H9 (cell line): ENCODE data around the gene MARS1. TPM values are rescaled to one million over a fixed set of nuclear protein-coding genes. Genes with fewer than 3 reads are reported as not detected.

Source experiments
- DNase-seq: peaks from one replicate; pipeline ENCODE4 v3.0.0-alpha.2; 2017
- H2AFZ ChIP-seq: one replicate; pipeline ENCODE4 v1.6.1; 2013; ENCODE audit warnings: mild to moderate bottlenecking, low read length, control low read depth, moderate library complexity
- H2AK5ac ChIP-seq: 2 replicates; pipeline ENCODE4 v1.6.1; 2013; ENCODE audit warnings: low read length, control low read depth, mixed read lengths; ENCODE audit not compliant: insufficient read length
- H2BK120ac ChIP-seq: one replicate; pipeline ENCODE4 v1.6.1; 2013; ENCODE audit warnings: low read depth, mild to moderate bottlenecking, low read length, control low read depth, inconsistent platforms; ENCODE audit not compliant: poor library complexity, severe bottlenecking
- H2BK12ac ChIP-seq: 2 replicates; pipeline ENCODE4 v1.6.1; 2013; ENCODE audit warnings: low read length, control low read depth, mixed read lengths, low read depth; ENCODE audit not compliant: insufficient read length
- H2BK15ac ChIP-seq: 2 replicates; pipeline ENCODE4 v1.6.1; 2013; ENCODE audit warnings: low read depth, low read length, control low read depth
- H2BK20ac ChIP-seq: one replicate; pipeline ENCODE4 v1.6.1; 2013; ENCODE audit warnings: low read depth, mild to moderate bottlenecking, low read length, control low read depth, inconsistent platforms; ENCODE audit not compliant: poor library complexity, severe bottlenecking
- H2BK5ac ChIP-seq: 2 replicates; pipeline ENCODE4 v1.6.1; 2013; ENCODE audit warnings: low read length, control low read depth, mixed read lengths; ENCODE audit not compliant: insufficient read length
- H3K14ac ChIP-seq: 2 replicates; pipeline ENCODE4 v1.6.1; 2013; ENCODE audit warnings: low read length, control low read depth; ENCODE audit not compliant: insufficient read depth
- H3K18ac ChIP-seq: 2 replicates; pipeline ENCODE4 v1.6.1; 2013; ENCODE audit warnings: low read depth, mild to moderate bottlenecking, mixed read lengths, low read length, control low read depth; ENCODE audit not compliant: insufficient read length
- H3K23ac ChIP-seq: 2 replicates; pipeline ENCODE4 v1.6.1; 2013; ENCODE audit warnings: low read length, control low read depth, mixed read lengths, low read depth; ENCODE audit not compliant: insufficient read length
- H3K23me2 ChIP-seq: 2 replicates; pipeline ENCODE4 v1.6.1; 2013; ENCODE audit warnings: low read depth, mild to moderate bottlenecking, mixed read lengths, low read length, control low read depth; ENCODE audit not compliant: insufficient read length, poor library complexity, severe bottlenecking
- H3K27ac ChIP-seq: 2 replicates; pipeline ENCODE4 v1.5.1; 2013; ENCODE audit warnings: low read length, control low read depth, mixed read lengths, low read depth; ENCODE audit not compliant: insufficient read length
- H3K27me3 ChIP-seq: 2 replicates; pipeline ENCODE4 v1.6.1; 2013; ENCODE audit warnings: low read length, control low read depth, inconsistent platforms; ENCODE audit not compliant: insufficient read depth
- H3K4ac ChIP-seq: 2 replicates; pipeline ENCODE4 v1.6.1; 2013; ENCODE audit warnings: low read depth, mild to moderate bottlenecking, control low read depth, inconsistent platforms, low read length, moderate library complexity
- H3K4me1 ChIP-seq: 2 replicates; pipeline ENCODE4 v1.6.1; 2013; ENCODE audit warnings: low read length, control low read depth, inconsistent platforms; ENCODE audit not compliant: insufficient read depth
- H3K4me2 ChIP-seq: 2 replicates; pipeline ENCODE4 v1.6.1; 2013; ENCODE audit warnings: low read length, control low read depth, mixed read lengths; ENCODE audit not compliant: insufficient read length, insufficient read depth
- H3K56ac ChIP-seq: 2 replicates; pipeline ENCODE4 v1.6.1; 2013; ENCODE audit warnings: low read depth, mild to moderate bottlenecking, mixed read lengths, low read length, control low read depth; ENCODE audit not compliant: insufficient read length
- H3K79me1 ChIP-seq: 2 replicates; pipeline ENCODE4 v1.6.1; 2013; ENCODE audit warnings: low read depth, mild to moderate bottlenecking, moderate library complexity, low read length, control low read depth, inconsistent platforms; ENCODE audit not compliant: insufficient read depth, poor library complexity, severe bottlenecking
- H3K79me2 ChIP-seq: 2 replicates; pipeline ENCODE4 v1.6.1; 2013; ENCODE audit warnings: low read length, control low read depth, inconsistent platforms; ENCODE audit not compliant: insufficient read depth
- H3K9ac ChIP-seq: 2 replicates; pipeline ENCODE4 v1.6.1; 2013; ENCODE audit warnings: low read length, control low read depth, mixed read lengths; ENCODE audit not compliant: insufficient read length; ENCODE audit errors: extremely low read depth
- H3K9me3 ChIP-seq: one replicate; pipeline ENCODE4 v1.6.1; 2013; ENCODE audit warnings: low read depth, low read length, inconsistent platforms; ENCODE audit not compliant: control insufficient read depth
- H3T11ph ChIP-seq: one replicate; pipeline ENCODE4 v1.6.1; 2013; ENCODE audit warnings: mild to moderate bottlenecking, low read length, control low read depth, inconsistent platforms
- H4K20me1 ChIP-seq: one replicate; pipeline ENCODE4 v1.6.1; 2013; ENCODE audit not compliant: control insufficient read depth, insufficient read length, insufficient read depth
- H4K5ac ChIP-seq: 2 replicates; pipeline ENCODE4 v1.6.1; 2013; ENCODE audit warnings: low read depth, mild to moderate bottlenecking, mixed read lengths, low read length, control low read depth; ENCODE audit not compliant: insufficient read length
- H4K8ac ChIP-seq: replicated peaks from 2 replicates; pipeline ENCODE4 v1.6.1; 2013; ENCODE audit warnings: low read length, control low read depth, mixed read lengths, low read depth; ENCODE audit not compliant: insufficient read length
- H4K91ac ChIP-seq: 2 replicates; pipeline ENCODE4 v1.6.1; 2013; ENCODE audit warnings: low read depth, mild to moderate bottlenecking, moderate library complexity, mixed read lengths, low read length, control low read depth; ENCODE audit not compliant: insufficient read length
- H3K27ac Mint-ChIP-seq, 3 experiments: 2 replicates in 2 of 3; 3 replicates in 1 of 3; pipeline ENCODE4 v1.8.0; 2020 to 2021; ENCODE audit warnings: mixed read lengths in 3 of 3, mild to moderate bottlenecking in 1 of 3, moderate library complexity in 1 of 3
- H3K27me3 Mint-ChIP-seq: 2 replicates; pipeline ENCODE4 v1.8.0; 2021; ENCODE audit warnings: low read depth, mild to moderate bottlenecking, moderate library complexity, mixed read lengths
- H3K36me3 Mint-ChIP-seq, 3 experiments: 2 replicates in 2 of 3; 3 replicates in 1 of 3; pipeline ENCODE4 v1.8.0; 2020 to 2021; ENCODE audit warnings: low read depth in 3 of 3, mixed read lengths in 3 of 3; ENCODE audit not compliant: insufficient read depth in 1 of 3
- H3K4me1 Mint-ChIP-seq, 2 experiments: 2 replicates each; pipeline ENCODE4 v1.8.0; 2020; ENCODE audit warnings: mixed read lengths in 2 of 2
- H3K4me3 Mint-ChIP-seq, 2 experiments: 2 replicates in 1 of 2; 3 replicates in 1 of 2; pipeline ENCODE4 v1.8.0; 2020 to 2021; ENCODE audit warnings: mild to moderate bottlenecking in 2 of 2, mixed read lengths in 2 of 2, moderate library complexity in 1 of 2
- H3K9me3 Mint-ChIP-seq, 2 experiments: 2 replicates in 1 of 2; 3 replicates in 1 of 2; pipeline ENCODE4 v1.8.0; 2020; ENCODE audit warnings: mild to moderate bottlenecking in 2 of 2, mixed read lengths in 2 of 2, moderate library complexity in 1 of 2
- WGBS: extraction: QIAGEN DNeasy Blood & Tissue Kit; methylation state at CpG from one replicate; pipeline ENCODE4 v1.1.7; 2013; ENCODE audit warnings: missing lambda C conversion rate, low lambda C conversion rate, mixed read lengths; ENCODE audit not compliant: insufficient read length; ENCODE audit errors: extremely low coverage; 5-methylcytosine and 5-hydroxymethylcytosine counted together
- total RNA-seq: library from RNA; stranded (reverse); gene quantifications from 2 replicates; pipeline ENCODE4 v1.2.1, GENCODE V29; 2021
- TF ChIP-seq, protein P1 (sequence below): fragments of 200-600 bp; sonication (generic); conservative IDR thresholded peaks from 3 replicates; pipeline ENCODE4 v1.8.0; 2021; ENCODE audit warnings: antibody characterized with exemption, mild to moderate bottlenecking

The MARS1 gene
- total RNA-seq, 1 experiment from 2014 or later: 368 TPM

GRCh38 chr12:57530396-57531142 lies 42.7 kb downstream of the MARS1 start:
- Histone ChIP-seq H3K27ac (no peak overlapping the region), H3K14ac (no peak overlapping the region)
- no CpG with 5 or more reads among the region's 5 CpGs for WGBS

More at GRCh38 chr12:57530396-57531142, 42.7 kb downstream of the MARS1 start:
- Histone ChIP-seq H2BK15ac (no peak overlapping the region), H3K4ac (no peak overlapping the region), H2BK5ac (no peak overlapping the region), H3K79me2 (no peaks in the 10 kb centered on the region), H3K79me1 (no peaks in the 10 kb centered on the region), H2BK12ac (no peak overlapping the region), H3K9ac (no peak overlapping the region), H2BK120ac (no peak overlapping the region), H3T11ph (no peak overlapping the region), H3K4me1 (no peaks in the 10 kb centered on the region; the same call in 1 of the 2 replicates), H3K18ac (no peak overlapping the region), H3K27me3 (no peaks in the 10 kb centered on the region), H3K23ac (no peak overlapping the region), H2AFZ (no peak overlapping the region), H4K5ac (no peak overlapping the region), H4K8ac (no peak overlapping the region), H2AK5ac (no peak overlapping the region), H3K56ac (no peak overlapping the region), H4K20me1 (no peaks in the 10 kb centered on the region), H2BK20ac (no peak overlapping the region), H3K23me2 (no peaks in the 10 kb centered on the region), H3K4me2 (no peak overlapping the region), H3K9me3 (no peaks in the 10 kb centered on the region), H4K91ac (no peak overlapping the region)
- Mint-ChIP-seq H3K27ac (no peak overlapping the region; a peak in 1 of 7 replicates), H3K9me3 (no peaks in the 10 kb centered on the region), H3K4me1 (peaks cover 0 to 14% of the 10 kb centered on the region in 2 experiments; a peak in 2 of 4 replicates), H3K27me3 (no peaks in the 10 kb centered on the region), H3K4me3 (peak overlapping the region in 1 of 2 experiments; percentile 18; a peak in 1 of 5 replicates), H3K36me3 (peaks cover 24 to 83% (median 83%) of the 10 kb centered on the region in 3 experiments; a peak in 6 of 7 replicates)
- TF ChIP-seq, protein P1, sequence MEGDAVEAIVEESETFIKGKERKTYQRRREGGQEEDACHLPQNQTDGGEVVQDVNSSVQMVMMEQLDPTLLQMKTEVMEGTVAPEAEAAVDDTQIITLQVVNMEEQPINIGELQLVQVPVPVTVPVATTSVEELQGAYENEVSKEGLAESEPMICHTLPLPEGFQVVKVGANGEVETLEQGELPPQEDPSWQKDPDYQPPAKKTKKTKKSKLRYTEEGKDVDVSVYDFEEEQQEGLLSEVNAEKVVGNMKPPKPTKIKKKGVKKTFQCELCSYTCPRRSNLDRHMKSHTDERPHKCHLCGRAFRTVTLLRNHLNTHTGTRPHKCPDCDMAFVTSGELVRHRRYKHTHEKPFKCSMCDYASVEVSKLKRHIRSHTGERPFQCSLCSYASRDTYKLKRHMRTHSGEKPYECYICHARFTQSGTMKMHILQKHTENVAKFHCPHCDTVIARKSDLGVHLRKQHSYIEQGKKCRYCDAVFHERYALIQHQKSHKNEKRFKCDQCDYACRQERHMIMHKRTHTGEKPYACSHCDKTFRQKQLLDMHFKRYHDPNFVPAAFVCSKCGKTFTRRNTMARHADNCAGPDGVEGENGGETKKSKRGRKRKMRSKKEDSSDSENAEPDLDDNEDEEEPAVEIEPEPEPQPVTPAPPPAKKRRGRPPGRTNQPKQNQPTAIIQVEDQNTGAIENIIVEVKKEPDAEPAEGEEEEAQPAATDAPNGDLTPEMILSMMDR: no peak
- no peak for DNase-seq
